ENCODE measurements around the gene CERS2. TPM values are rescaled to one million over a fixed set of nuclear protein-coding genes. Genes with fewer than 3 reads are reported as not detected.

Gene CERS2
- total and polyA plus RNA-seq, 2 of the 8 experiments (the other 6 are each of a cell fraction or from before 2014, with no cell fraction given), result 216 to 237 TPM

GRCh38 chr1:150955280-150955679 is 19.4 kb downstream of the CERS2 start (continued):
- TF ChIP-seq CHD2 (IDR thresholded peaks at IDR 0.05; ENCODE audit: low read length), result no peak
- TF ChIP-seq CREB1 (IDR thresholded peaks at IDR 0.05), result no peak

All from H1 (cell line).